Liver (tissue), 9 donors: ENCODE results near the gene BPHL. TPM values are rescaled to one million over a fixed set of nuclear protein-coding genes. Genes with fewer than 3 reads are reported as not detected.

Experiments
- DNase-seq: peaks from one replicate; pipeline ENCODE4 v3.0.0-alpha.2; 2017; ENCODE audit warnings: low spot score
- H3K27ac ChIP-seq, 2 donors: one replicate each; pipeline ENCODE4 v1.7.0; 2013; ENCODE audit warnings: inconsistent platforms in 2 of 2, low read length in 2 of 2, control low read depth in 1 of 2, low read depth in 1 of 2, mild to moderate bottlenecking in 1 of 2
- H3K27me3 ChIP-seq, 4 donors: one replicate each; pipeline versions ENCODE4 v1.6.1 to v1.7.0; 2013; ENCODE audit warnings: low read length in 3 of 4, inconsistent platforms in 1 of 4, mild to moderate bottlenecking in 1 of 4, moderate library complexity in 1 of 4; ENCODE audit not compliant: control insufficient read depth in 4 of 4, insufficient read depth in 4 of 4
- H3K36me3 ChIP-seq, 4 donors: one replicate each; pipeline versions ENCODE4 v1.6.1 to v1.7.0; 2013; ENCODE audit warnings: low read length in 3 of 4, mild to moderate bottlenecking in 3 of 4, low read depth in 1 of 4, moderate library complexity in 1 of 4; ENCODE audit not compliant: control insufficient read depth in 4 of 4, insufficient read depth in 3 of 4
- H3K4me1 ChIP-seq, 4 donors: one replicate each; pipeline versions ENCODE4 v1.6.1 to v1.7.0; 2013; ENCODE audit warnings: low read length in 3 of 4, mild to moderate bottlenecking in 3 of 4, moderate library complexity in 1 of 4; ENCODE audit not compliant: control insufficient read depth in 4 of 4, insufficient read depth in 4 of 4
- H3K4me3 ChIP-seq, 3 donors: one replicate each; pipeline versions ENCODE4 v1.6.1 to v1.7.0; 2013; ENCODE audit warnings: low read length in 3 of 3, control low read depth in 1 of 3, low read depth in 1 of 3, mild to moderate bottlenecking in 1 of 3
- H3K9ac ChIP-seq, 2 donors: one replicate each; pipeline ENCODE4 v1.7.0; 2013; ENCODE audit warnings: low read length in 2 of 2, mild to moderate bottlenecking in 2 of 2, moderate library complexity in 2 of 2, control low read depth in 1 of 2, low read depth in 1 of 2
- H3K9me3 ChIP-seq, 4 donors: one replicate each; pipeline versions ENCODE4 v1.6.1 to v1.7.0; 2013; ENCODE audit warnings: low read length in 3 of 4; ENCODE audit not compliant: control insufficient read depth in 4 of 4
- ATF3 ChIP-seq: IDR thresholded peaks from 2 replicates; pipeline ENCODE4 v1.6.1; 2016; ENCODE audit warnings: antibody characterized with exemption
- FOXA1 ChIP-seq: IDR thresholded peaks from 2 replicates; pipeline ENCODE4 v1.6.1; 2016; ENCODE audit warnings: antibody characterized with exemption
- FOXA2 ChIP-seq: IDR thresholded peaks from 2 replicates; pipeline ENCODE4 v1.6.1; 2016; ENCODE audit warnings: antibody characterized with exemption
- GABPA ChIP-seq, 2 donors: IDR thresholded peaks in 1 of 2; conservative IDR thresholded peaks in 1 of 2; 2 replicates each; pipeline ENCODE4 v1.6.1; 2016; ENCODE audit warnings: antibody characterized with exemption in 2 of 2, mild to moderate bottlenecking in 1 of 2, moderate library complexity in 1 of 2
- HNF4A ChIP-seq, 2 donors: conservative IDR thresholded peaks; 2 replicates each; pipeline ENCODE4 v1.6.1; 2016; ENCODE audit warnings: antibody characterized with exemption in 2 of 2, mild to moderate bottlenecking in 2 of 2
- HNF4G ChIP-seq: IDR thresholded peaks from 2 replicates; pipeline ENCODE4 v1.6.1; 2016; ENCODE audit warnings: antibody characterized with exemption
- JUND ChIP-seq, 2 donors: IDR thresholded peaks; 2 replicates each; pipeline ENCODE4 v1.6.1; 2016; ENCODE audit warnings: antibody characterized with exemption in 2 of 2
- MAX ChIP-seq: IDR thresholded peaks from 2 replicates; pipeline ENCODE4 v1.6.1; 2016; ENCODE audit warnings: antibody characterized with exemption
- RAD21 ChIP-seq, 2 donors: IDR thresholded peaks; 2 replicates each; pipeline ENCODE4 v1.6.1; 2016; ENCODE audit warnings: antibody characterized with exemption in 2 of 2, mild to moderate bottlenecking in 2 of 2
- REST ChIP-seq: IDR thresholded peaks from 2 replicates; pipeline ENCODE4 v1.6.1; 2016; ENCODE audit warnings: antibody characterized with exemption, mild to moderate bottlenecking
- RXRA ChIP-seq, 2 donors: IDR thresholded peaks; 2 replicates each; pipeline ENCODE4 v1.6.1; 2017 to 2018; ENCODE audit warnings: antibody characterized with exemption in 2 of 2, mild to moderate bottlenecking in 1 of 2
- SP1 ChIP-seq: IDR thresholded peaks from 2 replicates; pipeline ENCODE4 v1.6.1; 2018; ENCODE audit warnings: antibody characterized with exemption, mild to moderate bottlenecking
- TAF1 ChIP-seq: conservative IDR thresholded peaks from 2 replicates; pipeline ENCODE4 v1.6.1; 2016; ENCODE audit warnings: antibody characterized with exemption, mild to moderate bottlenecking
- YY1 ChIP-seq: IDR thresholded peaks from 2 replicates; pipeline ENCODE4 v1.6.1; 2016; ENCODE audit warnings: antibody characterized with exemption, mild to moderate bottlenecking
- WGBS: extraction: QIAGEN DNeasy Blood & Tissue Kit; methylation state at CpG from one replicate; pipeline ENCODE4 v1.1.7; 2013; 5-methylcytosine and 5-hydroxymethylcytosine counted together
- polyA plus RNA-seq, 2 donors: library from polyadenylated mRNA; stranded (reverse) in 1 of 2; unstranded in 1 of 2; fragments of 200-250 nt in 1 of 2; fragments of >200 nt in 1 of 2; fragmentation: Nextera tagmentation in 1 of 2; extraction: Ambion mirVana in 1 of 2; gene quantifications; one replicate each; pipeline versions ENCODE4 v1.2.1 to v1.2.3, GENCODE V29; 2013 to 2015
- total RNA-seq, 2 donors: library from RNA; depleted of rRNA; stranded (reverse); fragments of >200 nt; gene quantifications; one replicate each; pipeline ENCODE4 v1.2.3, GENCODE V29; 2014
- TF ChIP-seq, protein P1 (sequence below): fragments of 150-350 bp; IDR thresholded peaks from 2 replicates; pipeline ENCODE4 v1.5.1; 2017; ENCODE audit warnings: improper control_type of control experiment, low read depth, low read length; ENCODE audit not compliant: missing input control
- TF ChIP-seq, protein P2 (sequence below): IDR thresholded peaks from 2 replicates; pipeline ENCODE4 v1.6.1; 2016; ENCODE audit warnings: antibody characterized with exemption
- donor health status: healthy.
- donor health status: healthy.
- donor health status: healthy.
- donor health status: healthy.
- donor health status: healthy.

BPHL gene
- total and polyA plus RNA-seq, 4 donors: 16.0 to 90.8 (median 31.5) TPM

DNA sequence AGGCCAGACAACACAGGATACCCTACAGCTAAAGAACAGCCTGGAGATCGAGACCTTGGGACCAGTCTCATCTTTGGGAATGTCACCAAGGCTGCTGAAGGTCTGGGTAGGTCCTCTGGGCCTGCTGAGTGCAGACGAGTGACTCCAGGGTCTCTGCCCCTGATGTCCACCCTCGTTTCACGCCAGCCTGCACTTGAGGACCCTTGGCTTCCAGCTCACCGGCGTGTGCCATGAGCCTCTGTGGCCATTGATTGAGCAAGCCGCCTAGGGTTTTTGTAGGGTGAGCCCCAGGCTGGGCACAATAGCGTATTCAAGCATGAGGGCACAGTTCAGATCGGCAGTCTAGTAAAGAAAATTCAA lies 4.3 kb downstream of the BPHL start:
- Histone ChIP-seq H3K4me3 (no peak overlapping the region), H3K36me3 (no peaks in the 10 kb centered on the region), H3K4me1 (peaks cover 4 to 52% (median 37%) of the 10 kb centered on the region in 4 donors), H3K9me3 (no peaks in the 10 kb centered on the region), H3K9ac (no peak overlapping the region), H3K27ac (peak overlapping the region; percentile 0 to 18), H3K27me3 (no peaks in the 10 kb centered on the region)
- TF ChIP-seq ATF3 (no peak), YY1 (no peak), HNF4A (conservative IDR thresholded peaks at IDR 0.05) (peak in 1 of 2 donors; percentile 23), RAD21 (IDR thresholded peaks at IDR 0.05) (no peak), MAX (no peak), HNF4G (no peak), SP1 (no peak), GABPA (IDR thresholded peaks at IDR 0.05 in 1 of 2, conservative IDR thresholded peaks at IDR 0.05 in 1 of 2) (no peak), REST (no peak), TAF1 (no peak), RXRA (IDR thresholded peaks at IDR 0.05) (peak in 1 of 2 donors; percentile 7)
- TF ChIP-seq, protein P1, sequence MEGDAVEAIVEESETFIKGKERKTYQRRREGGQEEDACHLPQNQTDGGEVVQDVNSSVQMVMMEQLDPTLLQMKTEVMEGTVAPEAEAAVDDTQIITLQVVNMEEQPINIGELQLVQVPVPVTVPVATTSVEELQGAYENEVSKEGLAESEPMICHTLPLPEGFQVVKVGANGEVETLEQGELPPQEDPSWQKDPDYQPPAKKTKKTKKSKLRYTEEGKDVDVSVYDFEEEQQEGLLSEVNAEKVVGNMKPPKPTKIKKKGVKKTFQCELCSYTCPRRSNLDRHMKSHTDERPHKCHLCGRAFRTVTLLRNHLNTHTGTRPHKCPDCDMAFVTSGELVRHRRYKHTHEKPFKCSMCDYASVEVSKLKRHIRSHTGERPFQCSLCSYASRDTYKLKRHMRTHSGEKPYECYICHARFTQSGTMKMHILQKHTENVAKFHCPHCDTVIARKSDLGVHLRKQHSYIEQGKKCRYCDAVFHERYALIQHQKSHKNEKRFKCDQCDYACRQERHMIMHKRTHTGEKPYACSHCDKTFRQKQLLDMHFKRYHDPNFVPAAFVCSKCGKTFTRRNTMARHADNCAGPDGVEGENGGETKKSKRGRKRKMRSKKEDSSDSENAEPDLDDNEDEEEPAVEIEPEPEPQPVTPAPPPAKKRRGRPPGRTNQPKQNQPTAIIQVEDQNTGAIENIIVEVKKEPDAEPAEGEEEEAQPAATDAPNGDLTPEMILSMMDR: no peak
- TF ChIP-seq, protein P2, sequence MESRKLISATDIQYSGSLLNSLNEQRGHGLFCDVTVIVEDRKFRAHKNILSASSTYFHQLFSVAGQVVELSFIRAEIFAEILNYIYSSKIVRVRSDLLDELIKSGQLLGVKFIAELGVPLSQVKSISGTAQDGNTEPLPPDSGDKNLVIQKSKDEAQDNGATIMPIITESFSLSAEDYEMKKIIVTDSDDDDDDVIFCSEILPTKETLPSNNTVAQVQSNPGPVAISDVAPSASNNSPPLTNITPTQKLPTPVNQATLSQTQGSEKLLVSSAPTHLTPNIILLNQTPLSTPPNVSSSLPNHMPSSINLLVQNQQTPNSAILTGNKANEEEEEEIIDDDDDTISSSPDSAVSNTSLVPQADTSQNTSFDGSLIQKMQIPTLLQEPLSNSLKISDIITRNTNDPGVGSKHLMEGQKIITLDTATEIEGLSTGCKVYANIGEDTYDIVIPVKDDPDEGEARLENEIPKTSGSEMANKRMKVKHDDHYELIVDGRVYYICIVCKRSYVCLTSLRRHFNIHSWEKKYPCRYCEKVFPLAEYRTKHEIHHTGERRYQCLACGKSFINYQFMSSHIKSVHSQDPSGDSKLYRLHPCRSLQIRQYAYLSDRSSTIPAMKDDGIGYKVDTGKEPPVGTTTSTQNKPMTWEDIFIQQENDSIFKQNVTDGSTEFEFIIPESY: no peak
- WGBS: 61% methylated on average over 9 of the region's 9 CpGs
- DNase-seq: no peak

DNA sequence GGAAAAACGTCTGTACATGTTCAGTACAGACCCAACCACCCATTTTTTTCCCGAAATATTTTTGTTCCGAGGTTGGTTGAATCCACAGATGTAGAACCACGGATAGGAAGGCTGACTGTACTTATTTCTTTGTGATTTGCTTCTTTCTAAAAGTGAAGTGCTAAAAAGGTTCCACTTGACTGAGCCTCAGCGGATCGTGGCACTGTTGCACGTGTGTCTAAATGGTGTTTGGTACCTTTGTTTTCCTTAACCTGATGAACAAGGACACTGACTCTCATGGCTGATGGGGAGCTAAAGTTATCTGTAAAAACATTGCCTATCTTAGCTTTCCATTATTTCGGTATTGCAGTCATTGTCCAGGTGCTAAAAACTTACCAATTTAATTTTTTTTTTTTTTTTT lies 6.2 kb downstream of the BPHL start:
- Histone ChIP-seq H3K4me1 (peaks cover 4 to 45% (median 32%) of the 10 kb centered on the region in 4 donors), H3K9ac (no peak overlapping the region), H3K4me3 (no peak overlapping the region), H3K36me3 (peaks cover 6 to 12% (median 10%) of the 10 kb centered on the region in 4 donors), H3K9me3 (no peaks in the 10 kb centered on the region), H3K27ac (no peak overlapping the region), H3K27me3 (no peaks in the 10 kb centered on the region)
- WGBS: 79% methylated on average over 8 of the region's 8 CpGs
- no peak for DNase-seq
- TF ChIP-seq FOXA2 (no peak), YY1 (no peak), SP1 (no peak), ATF3 (no peak), HNF4A (conservative IDR thresholded peaks at IDR 0.05) (no peak), REST (no peak), JUND (IDR thresholded peaks at IDR 0.05) (no peak), GABPA (IDR thresholded peaks at IDR 0.05 in 1 of 2, conservative IDR thresholded peaks at IDR 0.05 in 1 of 2) (no peak), FOXA1 (no peak), RAD21 (IDR thresholded peaks at IDR 0.05) (no peak), TAF1 (no peak), HNF4G (no peak)
- TF ChIP-seq, protein P2: no peak
